Measurements from ENCODE around the gene KRT38.

KRT38 gene

DNA sequence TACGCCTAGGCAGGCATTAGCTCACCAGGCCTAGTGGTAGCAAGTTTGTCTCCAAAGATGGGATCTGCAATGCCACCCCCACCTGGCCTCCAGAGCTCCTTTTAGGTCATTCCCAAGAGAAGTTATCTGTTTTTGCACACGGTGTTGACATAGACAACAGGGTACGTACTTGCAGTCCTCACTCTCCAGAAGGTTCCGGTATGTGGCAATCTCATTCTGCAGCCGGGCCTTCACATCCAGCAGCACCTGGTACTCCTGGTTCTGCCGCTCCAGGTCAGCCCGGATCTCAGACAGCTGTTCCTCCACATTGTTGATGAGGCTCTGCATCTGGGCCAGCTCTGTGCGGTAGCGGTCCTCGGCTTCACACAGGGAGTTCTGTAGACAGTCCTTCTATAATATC is 33.6 kb downstream of the KRT38 start:
- H3K27ac ChIP-seq = no peak overlapping the region

DNA sequence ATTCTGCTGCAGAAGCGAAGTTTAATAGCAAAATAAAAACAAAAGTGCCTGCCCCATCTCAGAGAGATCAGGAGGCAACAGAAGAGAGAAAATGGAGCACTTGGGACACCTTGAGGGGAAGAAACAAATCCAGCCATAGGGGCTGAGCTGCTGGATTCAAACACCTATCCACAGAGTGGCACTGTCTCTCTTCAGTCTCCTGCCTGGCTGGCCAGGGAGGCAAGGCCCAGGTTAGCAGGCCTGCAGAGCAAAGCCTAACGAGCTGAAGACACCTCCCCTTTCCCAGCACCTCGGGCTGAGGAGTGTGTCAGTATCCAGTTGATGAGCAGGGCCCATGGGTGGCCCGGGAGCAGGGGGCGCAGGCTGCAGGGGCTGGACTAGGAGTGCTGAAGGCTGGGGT is 34.6 kb downstream of the KRT38 start:
- TF ChIP-seq, protein P1, sequence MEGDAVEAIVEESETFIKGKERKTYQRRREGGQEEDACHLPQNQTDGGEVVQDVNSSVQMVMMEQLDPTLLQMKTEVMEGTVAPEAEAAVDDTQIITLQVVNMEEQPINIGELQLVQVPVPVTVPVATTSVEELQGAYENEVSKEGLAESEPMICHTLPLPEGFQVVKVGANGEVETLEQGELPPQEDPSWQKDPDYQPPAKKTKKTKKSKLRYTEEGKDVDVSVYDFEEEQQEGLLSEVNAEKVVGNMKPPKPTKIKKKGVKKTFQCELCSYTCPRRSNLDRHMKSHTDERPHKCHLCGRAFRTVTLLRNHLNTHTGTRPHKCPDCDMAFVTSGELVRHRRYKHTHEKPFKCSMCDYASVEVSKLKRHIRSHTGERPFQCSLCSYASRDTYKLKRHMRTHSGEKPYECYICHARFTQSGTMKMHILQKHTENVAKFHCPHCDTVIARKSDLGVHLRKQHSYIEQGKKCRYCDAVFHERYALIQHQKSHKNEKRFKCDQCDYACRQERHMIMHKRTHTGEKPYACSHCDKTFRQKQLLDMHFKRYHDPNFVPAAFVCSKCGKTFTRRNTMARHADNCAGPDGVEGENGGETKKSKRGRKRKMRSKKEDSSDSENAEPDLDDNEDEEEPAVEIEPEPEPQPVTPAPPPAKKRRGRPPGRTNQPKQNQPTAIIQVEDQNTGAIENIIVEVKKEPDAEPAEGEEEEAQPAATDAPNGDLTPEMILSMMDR (IDR thresholded peaks at IDR 0.05; ENCODE audit: low read depth, low read length) = no peak
- no peak overlapping the region for H3K27ac ChIP-seq
- no peak overlapping the region for H3K4me3 ChIP-seq (ENCODE audit: low read depth, low read length)
- DNase-seq = no peak
- peaks cover 2% of the 10 kb centered on the region for H3K9me3 ChIP-seq (ENCODE audit: severe bottlenecking)
- H3K36me3 ChIP-seq = no peaks in the 10 kb centered on the region
- peaks cover 100% of the 10 kb centered on the region for H3K27me3 ChIP-seq (ENCODE audit: insufficient read depth, low read depth, severe bottlenecking)

More for the DNA sequence above, 33.6 kb downstream of the KRT38 start:
- Histone ChIP-seq H3K36me3 (no peaks in the 10 kb centered on the region), H3K4me3 (ENCODE audit: low read depth, low read length) (no peak overlapping the region), H3K27me3 (ENCODE audit: insufficient read depth, low read depth, severe bottlenecking) (peaks cover 100% of the 10 kb centered on the region), H3K9me3 (ENCODE audit: severe bottlenecking) (peaks cover 6% of the 10 kb centered on the region)
- TF ChIP-seq, protein P1 (IDR thresholded peaks at IDR 0.05; ENCODE audit: low read depth, low read length) = no peak
- no peak for DNase-seq

DNA sequence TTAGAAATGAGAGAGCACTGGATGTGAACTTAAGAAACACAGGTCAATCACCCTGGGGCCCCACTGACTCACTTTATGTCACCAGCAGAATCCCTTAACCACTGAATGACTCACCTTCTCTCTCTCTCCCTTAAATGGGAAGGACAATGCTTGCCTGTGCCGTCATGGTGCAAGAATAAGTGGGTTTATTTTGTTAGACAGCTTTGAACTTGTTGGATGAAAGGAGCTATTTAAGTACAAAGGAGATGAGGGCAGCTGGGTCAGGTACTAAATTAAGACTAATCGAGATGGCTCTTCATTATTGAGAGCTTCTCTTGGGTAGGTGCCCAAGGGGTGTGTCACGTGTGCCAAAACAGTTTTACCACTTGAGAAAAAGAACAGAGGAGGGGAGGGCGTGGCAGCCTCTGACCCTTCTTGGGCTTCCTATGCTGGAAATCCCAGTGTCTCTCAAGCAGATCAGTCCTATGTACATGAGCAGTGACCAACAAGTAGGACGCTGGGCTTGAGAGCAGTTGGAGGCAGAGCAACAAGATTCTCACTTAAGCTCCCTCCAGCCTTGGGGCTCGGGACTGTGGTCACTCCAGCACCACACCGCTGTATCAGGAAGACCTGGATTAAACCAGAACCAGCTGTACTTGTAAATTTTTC is 36.6 kb downstream of the KRT38 start:
- no peak for DNase-seq
- H3K36me3 ChIP-seq = no peaks in the 10 kb centered on the region
- peaks cover 100% of the 10 kb centered on the region for H3K27me3 ChIP-seq (ENCODE audit: insufficient read depth, low read depth, severe bottlenecking)
- H3K27ac ChIP-seq = no peak overlapping the region
- peaks cover 3% of the 10 kb centered on the region for H3K9me3 ChIP-seq (ENCODE audit: severe bottlenecking)
- H3K4me3 ChIP-seq (ENCODE audit: low read depth, low read length) = no peak overlapping the region
- TF ChIP-seq, protein P1 (IDR thresholded peaks at IDR 0.05; ENCODE audit: low read depth, low read length) = no peak

DNA sequence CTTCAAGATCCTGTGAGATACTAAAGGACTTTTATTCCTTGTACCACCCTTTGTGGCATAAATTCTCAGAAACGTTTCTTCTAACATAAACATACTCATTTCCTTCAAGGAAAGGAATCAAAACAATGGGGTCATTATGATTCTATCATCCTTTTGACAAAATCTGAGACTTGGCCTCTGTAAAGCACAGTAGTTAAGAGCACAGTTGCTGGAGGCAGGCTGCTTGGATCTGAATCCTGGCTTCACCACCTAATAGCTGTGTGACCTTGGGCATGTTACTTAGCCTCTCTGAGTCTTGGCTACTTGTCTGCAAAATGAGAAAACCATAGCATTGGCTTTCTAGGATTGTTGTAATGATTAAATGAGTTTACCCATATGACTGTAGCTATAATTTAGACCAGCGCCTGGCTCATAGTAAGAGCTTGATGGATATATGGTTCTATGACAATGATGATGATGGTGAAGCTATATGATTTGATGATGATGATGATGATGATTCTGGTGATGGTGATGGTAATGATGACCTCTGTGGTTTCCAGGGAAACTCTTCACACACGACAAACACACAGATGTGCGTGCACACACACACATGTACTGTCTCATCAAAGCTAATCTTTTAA is 37.3 kb downstream of the KRT38 start:
- Histone ChIP-seq H3K9me3 (ENCODE audit: severe bottlenecking) (peaks cover 5% of the 10 kb centered on the region), H3K36me3 (no peaks in the 10 kb centered on the region), H3K27me3 (ENCODE audit: insufficient read depth, low read depth, severe bottlenecking) (peaks cover 98% of the 10 kb centered on the region), H3K27ac (no peak overlapping the region), H3K4me3 (ENCODE audit: low read depth, low read length) (no peak overlapping the region)
- DNase-seq = no peak
- TF ChIP-seq, protein P1 (IDR thresholded peaks at IDR 0.05; ENCODE audit: low read depth, low read length) = no peak

DNA sequence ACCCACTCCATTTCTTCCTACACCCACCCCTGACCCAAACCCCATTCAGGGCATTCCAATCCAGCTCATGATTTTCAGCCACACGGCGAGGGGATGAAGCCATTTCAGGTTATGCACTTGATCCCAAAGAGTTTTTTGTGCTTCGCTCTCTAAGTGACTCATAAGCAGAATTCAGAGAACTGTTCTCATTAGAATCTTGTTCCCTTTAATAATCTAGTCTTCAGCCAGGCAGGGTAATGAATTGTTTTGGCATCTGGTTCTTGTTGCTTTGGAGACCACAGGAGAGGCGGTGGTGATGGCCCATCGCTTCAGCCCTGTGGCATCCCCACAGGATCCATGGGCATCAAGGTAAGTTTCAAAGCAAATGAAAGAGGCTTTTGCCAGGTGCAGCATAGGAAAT is 38.6 kb downstream of the KRT38 start:
- peaks cover 5% of the 10 kb centered on the region for H3K9me3 ChIP-seq (ENCODE audit: severe bottlenecking)
- H3K27me3 ChIP-seq (ENCODE audit: insufficient read depth, low read depth, severe bottlenecking) = peaks cover 98% of the 10 kb centered on the region
- no peak overlapping the region for H3K4me3 ChIP-seq (ENCODE audit: low read depth, low read length)
- H3K27ac ChIP-seq = no peak overlapping the region
- no peaks in the 10 kb centered on the region for H3K36me3 ChIP-seq
- TF ChIP-seq, protein P1 (IDR thresholded peaks at IDR 0.05; ENCODE audit: low read depth, low read length) = no peak
- DNase-seq = no peak

All from WERI-Rb-1 (cell line).